ENCODE measurements around the gene OR4E2.
"Not testable (repeated sequence)": the region's sequence is repeated elsewhere in the genome, so short reads cannot be mapped to it uniquely, and the experiment has no call there.

Gene OR4E2, protein sequence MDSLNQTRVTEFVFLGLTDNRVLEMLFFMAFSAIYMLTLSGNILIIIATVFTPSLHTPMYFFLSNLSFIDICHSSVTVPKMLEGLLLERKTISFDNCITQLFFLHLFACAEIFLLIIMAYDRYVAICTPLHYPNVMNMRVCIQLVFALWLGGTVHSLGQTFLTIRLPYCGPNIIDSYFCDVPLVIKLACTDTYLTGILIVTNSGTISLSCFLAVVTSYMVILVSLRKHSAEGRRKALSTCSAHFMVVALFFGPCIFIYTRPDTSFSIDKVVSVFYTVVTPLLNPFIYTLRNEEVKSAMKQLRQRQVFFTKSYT
- long read RNA-seq, donor 1, result 0 reads
- long read RNA-seq, donor 2, result 0 reads
- long read RNA-seq, donor 3, result 0 reads
- long read RNA-seq, donor 4, result 0 reads
- long read RNA-seq, donor 5, result 0 reads
- long read RNA-seq, donor 6, result 0 reads
- long read RNA-seq, donor 7, result 0 reads
- long read RNA-seq, donor 8, result 0 reads

GRCh38 chr14:21653331-21653885 lies at the start of gene OR4E2:
OR4E2 (plus strand) TSS chr14:21653835; CDS start chr14:21665083, 11,248 bp downstream.
- DNase-seq, result no peak

DNA sequence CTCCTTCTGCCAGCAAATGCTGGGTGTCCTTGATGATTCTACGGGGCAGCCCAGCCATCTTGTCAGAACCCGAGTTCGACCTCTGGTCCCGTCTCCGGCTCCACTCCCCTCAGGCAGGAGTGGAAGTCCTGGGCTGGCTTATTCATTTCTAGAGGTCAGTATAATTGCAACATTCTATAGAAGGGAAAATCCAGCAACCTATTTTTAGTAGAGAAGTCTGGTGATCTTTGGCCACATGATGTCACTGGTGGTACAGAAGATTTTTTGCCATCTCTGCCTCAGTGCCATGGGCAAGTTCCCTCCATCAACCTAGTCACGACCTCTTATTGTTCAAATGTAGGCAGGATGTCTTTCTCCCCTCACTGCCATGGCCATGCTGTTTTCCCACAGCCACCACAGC lies 41.3 kb upstream of the OR4E2 start:
- DNase-seq, result no peak

- DNase-seq, result no peak
Observed at GRCh38 chr14:21614240-21614639, 39.4 kb upstream of the OR4E2 start.

GRCh38 chr14:21617614-21618013 lies 36.0 kb upstream of the OR4E2 start:
- DNase-seq, result no peak

GRCh38 chr14:21626491-21627230 lies 27.0 kb upstream of the OR4E2 start:
- DNase-seq, result no peak

- DNase-seq, result not testable (repeated sequence)
Observed at GRCh38 chr14:21630503-21630902, 23.1 kb upstream of the OR4E2 start.

GRCh38 chr14:21631084-21631483 lies 22.6 kb upstream of the OR4E2 start:
- no peak for DNase-seq

DNA sequence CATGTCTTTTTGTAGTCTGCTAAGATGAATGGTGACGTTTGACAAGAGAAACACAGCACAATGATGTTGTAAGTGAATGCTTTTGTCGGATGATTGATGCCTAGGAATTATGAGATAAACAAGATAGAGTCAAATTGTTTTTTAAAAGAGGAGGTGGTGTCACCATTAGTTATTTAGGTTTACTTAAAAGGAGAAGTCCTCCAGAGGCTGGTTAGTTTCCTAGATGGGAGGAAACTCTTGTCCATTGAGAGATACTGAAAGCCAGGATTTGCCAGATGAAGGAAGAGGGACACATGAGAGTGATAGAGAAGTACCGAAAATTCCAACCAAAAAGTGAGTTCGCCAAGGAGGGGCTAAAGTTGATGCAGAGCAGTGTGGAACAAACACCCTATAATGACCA lies 18.8 kb upstream of the OR4E2 start, which contains the start of gene OR10G2:
Gene OR10G2 (minus strand): TSS at position 101 of the 400 bp plus-strand sequence. CDS start 98 bp downstream, at position 3.
- DNase-seq, result no peak

GRCh38 chr14:21642683-21643082 lies 11.0 kb upstream of the OR4E2 start:
- no peak for DNase-seq

- no peak for DNase-seq
Observed at GRCh38 chr14:21643407-21643806, 10.2 kb upstream of the OR4E2 start.

- DNase-seq, result no peak
Observed at GRCh38 chr14:21647380-21647779, 6.3 kb upstream of the OR4E2 start.

DNA sequence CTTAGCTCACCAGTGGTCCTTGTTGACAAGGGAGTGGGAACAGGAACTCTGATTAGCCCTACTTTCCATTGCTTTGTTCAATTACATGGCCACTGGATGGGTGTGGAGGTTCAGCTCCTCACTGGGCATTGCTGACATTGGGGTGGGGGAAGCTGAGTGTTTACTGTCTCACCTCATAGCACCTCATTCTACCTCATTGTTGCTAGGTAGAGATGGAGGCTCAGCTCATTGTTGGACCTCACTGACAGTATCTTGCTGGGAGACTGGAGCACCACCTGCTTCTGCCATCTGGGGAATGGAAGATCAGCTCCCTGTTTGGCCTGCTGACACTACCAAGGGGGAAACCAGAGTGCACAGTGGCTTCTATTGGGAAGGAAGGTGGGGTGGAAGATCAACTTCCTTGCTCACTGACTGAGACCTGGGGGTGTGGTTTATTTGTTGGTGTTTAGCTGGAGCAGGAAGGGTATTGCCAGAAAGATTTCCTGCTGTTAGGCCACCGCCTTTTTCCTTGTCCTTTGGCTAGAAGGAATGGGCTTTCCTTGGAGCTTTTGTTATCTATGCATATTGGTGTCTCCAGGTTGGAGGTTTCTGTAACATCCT lies 1.3 kb upstream of the OR4E2 start:
- no peak for DNase-seq

DNA sequence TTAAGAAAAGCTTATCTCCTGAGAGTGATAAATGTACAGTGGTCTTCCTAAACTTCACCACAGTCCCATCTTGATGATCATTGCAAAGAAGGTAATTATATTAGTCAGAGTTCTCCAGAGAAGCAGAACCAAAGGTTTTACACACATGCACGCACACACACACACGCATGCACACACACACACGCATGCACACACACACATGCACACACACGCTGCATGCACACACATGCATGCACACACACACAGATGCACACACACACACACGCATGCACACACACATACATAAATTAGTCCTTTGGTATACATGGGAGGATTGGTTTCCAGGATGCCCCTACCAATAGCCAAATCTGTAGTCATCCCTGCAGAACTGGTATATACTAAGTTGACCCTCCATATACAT lies 580 bp downstream of the OR4E2 start:
- DNase-seq, result no peak

DNA sequence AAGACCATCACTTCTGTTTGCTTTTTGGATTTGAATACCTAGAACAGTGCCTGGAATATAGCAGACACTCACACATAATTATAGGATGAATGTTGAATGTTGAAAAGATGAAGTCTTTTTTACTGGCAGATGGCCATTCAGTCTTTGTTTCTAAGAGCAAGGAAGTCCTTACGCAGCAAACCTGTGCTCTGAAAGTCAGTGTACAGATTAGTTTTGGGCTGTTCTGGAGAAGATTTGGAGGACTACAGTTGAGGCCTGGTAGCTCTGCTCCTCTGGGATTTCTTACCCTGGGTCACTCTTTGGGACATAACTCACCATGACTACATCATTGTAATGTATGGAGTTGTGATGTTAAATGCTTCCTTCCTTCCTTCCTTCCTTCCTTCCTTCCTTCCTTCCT lies 3.3 kb downstream of the OR4E2 start:
- no peak for DNase-seq

- DNase-seq, result no peak
Observed at GRCh38 chr14:21668377-21668776, 14.7 kb downstream of the OR4E2 start.

DNA sequence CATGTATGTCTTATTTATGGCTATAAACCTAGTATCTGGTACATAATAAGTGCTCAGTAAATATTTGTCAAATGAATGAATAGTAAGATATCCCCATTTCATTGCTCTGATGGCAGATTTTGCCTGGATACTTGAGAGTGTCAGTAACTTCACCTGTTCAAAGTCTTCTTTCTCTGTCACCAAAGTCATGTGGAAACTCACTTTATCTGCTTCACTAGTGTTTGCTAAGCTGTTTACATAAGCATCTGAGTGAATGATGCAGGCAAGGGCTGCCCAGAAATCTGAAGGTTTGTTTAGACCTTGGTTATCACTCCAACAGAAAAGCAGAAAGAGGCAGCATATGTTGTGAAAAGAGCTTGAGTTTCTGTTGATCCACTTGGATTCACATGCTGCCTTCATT lies 15.6 kb downstream of the OR4E2 start:
- DNase-seq, result no peak

DNA sequence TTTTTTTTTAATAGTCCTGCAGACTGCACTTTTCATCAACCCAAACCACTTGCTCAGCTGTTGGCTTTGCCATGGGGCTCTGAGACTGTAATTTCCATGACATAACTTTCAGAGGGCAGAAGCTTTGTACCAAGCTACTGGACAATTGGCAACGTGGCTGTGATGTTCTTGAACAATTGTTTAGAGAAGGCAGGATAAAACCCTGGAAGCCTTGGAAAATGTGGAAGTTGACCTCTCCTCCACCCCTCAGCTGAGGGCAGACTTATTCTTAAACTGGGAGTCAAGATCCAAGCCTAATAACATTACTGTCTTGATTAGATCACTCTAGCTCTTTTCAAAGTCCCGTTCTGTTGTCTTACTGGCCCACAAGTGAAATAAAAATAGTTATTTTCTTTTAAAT lies 17.7 kb downstream of the OR4E2 start:
- DNase-seq, result no peak

DNA sequence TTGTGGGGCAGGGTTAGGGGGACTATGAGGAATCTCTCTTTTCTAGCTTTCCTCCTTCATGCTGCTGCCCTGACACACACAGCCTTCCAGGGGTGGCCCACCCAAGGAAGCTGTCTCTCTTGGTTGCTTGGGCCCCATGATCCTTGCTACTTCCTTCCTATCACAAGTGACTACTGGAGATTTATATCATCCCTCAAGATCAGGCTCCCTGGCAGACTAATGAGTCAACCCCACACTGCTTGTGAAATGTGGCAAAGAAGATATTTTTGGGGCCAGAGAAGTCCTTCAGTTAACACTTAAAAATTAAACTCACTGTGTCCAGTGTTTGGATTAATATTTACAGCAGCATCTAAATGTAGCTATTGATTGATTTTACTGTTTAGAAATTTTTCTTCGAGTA lies 18.5 kb downstream of the OR4E2 start:
- DNase-seq, result no peak

GRCh38 chr14:21673718-21674117 lies 20.1 kb downstream of the OR4E2 start, which contains the start of gene OR4E1:
OR4E1 (minus strand) TSS chr14:21673818; CDS start chr14:21670935, 2,883 bp downstream.
- DNase-seq, result no peak

GRCh38 chr14:21675566-21675965 lies 21.9 kb downstream of the OR4E2 start:
- DNase-seq, result no peak

GRCh38 chr14:21680072-21680471 lies 26.4 kb downstream of the OR4E2 start:
- DNase-seq, result no peak

DNA sequence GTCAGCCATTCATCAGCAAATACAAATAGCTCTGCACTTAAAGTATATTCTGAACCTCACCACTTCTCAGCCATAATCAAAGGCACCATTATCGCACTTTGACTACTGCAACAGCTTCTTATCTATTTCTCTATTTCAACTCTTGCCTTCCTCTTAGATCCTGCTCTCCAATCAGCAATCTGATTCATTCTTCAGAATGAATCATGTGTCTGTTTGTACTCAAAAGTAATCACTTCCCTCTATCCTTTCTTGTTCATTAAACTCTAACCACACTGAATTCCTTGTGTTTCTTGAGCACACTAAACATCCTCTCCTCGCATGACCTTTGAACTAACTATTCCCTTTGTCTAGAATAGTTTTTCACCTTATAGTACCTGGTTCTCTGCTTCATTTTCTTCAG lies 32.8 kb downstream of the OR4E2 start:
- DNase-seq, result no peak

- no peak for DNase-seq
Observed at GRCh38 chr14:21694425-21694824, 40.8 kb downstream of the OR4E2 start.

Data from right kidney (tissue), 9 donors.